Ammon's horn (tissue), 1 donor: Measurements from ENCODE around the gene PUDP.
"Not testable (repeated sequence)": the region's sequence is repeated elsewhere in the genome, so short reads cannot be mapped to it uniquely, and the experiment has no call there.

ENCODE experiments used
- DNase-seq: peaks from one replicate; pipeline ENCODE4 v3.0.0-alpha.2; 2016; ENCODE audit warnings: low spot score

The PUDP gene

GRCh38 chrX:7109838-7110793, 37.8 kb downstream of the PUDP start:
- DNase-seq, result no peak

- peak; percentile 40 for DNase-seq
Observed at GRCh38 chrX:7109049-7109531, 38.9 kb downstream of the PUDP start.

GRCh38 chrX:7108030-7108429, 39.9 kb downstream of the PUDP start:
- no peak for DNase-seq

GRCh38 chrX:7106649-7107048, 41.3 kb downstream of the PUDP start:
- DNase-seq, result no peak

- DNase-seq, result no peak
Observed at GRCh38 chrX:7102119-7102518, 45.8 kb downstream of the PUDP start.

- DNase-seq, result no peak
Observed at GRCh38 chrX:7100022-7100421, 47.9 kb downstream of the PUDP start.

GRCh38 chrX:7095657-7096056, 52.3 kb downstream of the PUDP start:
- not testable (repeated sequence) for DNase-seq

- DNase-seq, result no peak
Observed at GRCh38 chrX:7093305-7093704, 54.6 kb downstream of the PUDP start.

- DNase-seq, result no peak
Observed at GRCh38 chrX:7092543-7092942, 55.4 kb downstream of the PUDP start.

GRCh38 chrX:7091923-7092322, 56.0 kb downstream of the PUDP start:
- no peak for DNase-seq

GRCh38 chrX:7090641-7091040, 57.3 kb downstream of the PUDP start:
- DNase-seq, result no peak

- no peak for DNase-seq
Observed at GRCh38 chrX:7088968-7089615, 58.9 kb downstream of the PUDP start.

GRCh38 chrX:7086384-7086783, 61.6 kb downstream of the PUDP start:
- no peak for DNase-seq

GRCh38 chrX:7085879-7086278, 62.1 kb downstream of the PUDP start:
- DNase-seq, result no peak

GRCh38 chrX:7084841-7085240, 63.1 kb downstream of the PUDP start:
- no peak for DNase-seq

GRCh38 chrX:7083468-7084396, 64.2 kb downstream of the PUDP start:
- DNase-seq, result no peak

GRCh38 chrX:7083021-7083420, 64.9 kb downstream of the PUDP start:
- DNase-seq, result no peak

GRCh38 chrX:7082556-7082955, 65.4 kb downstream of the PUDP start:
- no peak for DNase-seq

- no peak for DNase-seq
Observed at GRCh38 chrX:7077241-7078230, 70.4 kb downstream of the PUDP start.

- DNase-seq, result no peak
Observed at GRCh38 chrX:7076245-7076661, 71.7 kb downstream of the PUDP start.

GRCh38 chrX:7074908-7075204, 73.1 kb downstream of the PUDP start:
- no peak for DNase-seq
